ENCODE results near the gene JARID2.
A peak's percentile ranks its signal among the peaks of the same experiment; 100 is the strongest.

The JARID2 gene

GRCh38 chr6:15247500-15248450 is 1.9 kb downstream of the JARID2 start:
- Histone ChIP-seq H3K4me3 (ENCODE audit: low read depth, low read length) (peak overlapping the region; percentile 96), H3K27ac (ENCODE audit: extremely low read depth, low read depth, low read length) (peak overlapping the region; percentile 91), H3K9me3 (ENCODE audit: control insufficient read depth, insufficient read depth, low read depth, low read length) (no peaks in the 10 kb centered on the region), H3K36me3 (ENCODE audit: control insufficient read depth in 2 of 2, insufficient read depth in 1 of 2, low read length in 2 of 2) (no peaks in the 10 kb centered on the region), H3K4me1 (ENCODE audit: control insufficient read depth, insufficient read depth, low read length) (peaks cover 9% of the 10 kb centered on the region)
- ChIA-PET CTCF (interaction anchor here (0.6 to 4.0 kb wide), 5 partner anchors 108 to 669 kb away, joined by 3 to 24 read pairs (median 3); no protein-coding TSS in a partner anchor), POLR2A (interaction anchor here (0.9 to 1.0 kb wide), 3 partner anchors 129 to 257 kb away, joined by 3 read pairs; no protein-coding TSS in a partner anchor)
- TF ChIP-seq ZBTB8A (tag by site-specific recombination; IDR thresholded peaks at IDR 0.05) (peak; percentile 79), KLF9 (tag by site-specific recombination; IDR thresholded peaks at IDR 0.05; ENCODE audit: low read depth) (0 out of 2 replicates have a peak, but pooled peaks have one; percentile 41), ZNF302 (tag by site-specific recombination; IDR thresholded peaks at IDR 0.05; ENCODE audit: low read depth) (no peak), TCF7L2 (IDR thresholded peaks at IDR 0.05; ENCODE audit: borderline replicate concordance, low read depth, low read length) (peak; percentile 47), ZFP37 (tag by site-specific recombination; IDR thresholded peaks at IDR 0.05) (peak; percentile 56; the same call in 1 of the 2 replicates), ZNF639 (tag by site-specific recombination; IDR thresholded peaks at IDR 0.05) (no peak), ZIC2 (tag by site-specific recombination; IDR thresholded peaks at IDR 0.05) (no peak), KLF1 (tag by site-specific recombination; IDR thresholded peaks at IDR 0.05) (0 out of 2 replicates have a peak, but pooled peaks have one; percentile 9), ZNF624 (tag by site-specific recombination; IDR thresholded peaks at IDR 0.05) (no peak), ATF2 (tag by site-specific recombination; IDR thresholded peaks at IDR 0.05; ENCODE audit: low read depth) (no peak), ZSCAN30 (tag by site-specific recombination; IDR thresholded peaks at IDR 0.05) (peak; percentile 51; the same call in 1 of the 2 replicates), PBX3 (CRISPR knock-in tag; IDR thresholded peaks at IDR 0.05) (0 out of 2 replicates have a peak, but pooled peaks have one; percentile 28), ZEB2 (tag by site-specific recombination; IDR thresholded peaks at IDR 0.05) (peak; percentile 12), ZNF514 (tag by site-specific recombination; IDR thresholded peaks at IDR 0.05) (no peak), ZNF664 (tag by site-specific recombination; IDR thresholded peaks at IDR 0.05) (peak; percentile 24; the same call in 1 of the 2 replicates), ZNF558 (tag by site-specific recombination; IDR thresholded peaks at IDR 0.05) (no peak), ZBTB20 (tag by site-specific recombination; IDR thresholded peaks at IDR 0.05) (peak; percentile 38; the same call in 1 of the 2 replicates), ZNF362 (tag by site-specific recombination; IDR thresholded peaks at IDR 0.05) (peak; percentile 74), ZNF501 (tag by site-specific recombination; IDR thresholded peaks at IDR 0.05) (no peak), PRDM6 (tag by site-specific recombination; IDR thresholded peaks at IDR 0.05) (peak; percentile 64), KLF17 (tag by site-specific recombination; IDR thresholded peaks at IDR 0.05) (0 out of 2 replicates have a peak, but pooled peaks have one; percentile 21), KLF16 (tag by site-specific recombination; IDR thresholded peaks at IDR 0.05) (no peak), ZNF449 (tag by site-specific recombination; IDR thresholded peaks at IDR 0.05) (peak; percentile 42; the same call in 1 of the 2 replicates), PRDM4 (tag by site-specific recombination; IDR thresholded peaks at IDR 0.05) (peak; percentile 92)
